IMR-90 (cell line): ENCODE measurements around the gene ATP2B2.

Source experiments
- BHLHE40 ChIP-seq: fragments of 150-350 bp; IDR thresholded peaks from 2 replicates; pipeline ENCODE4 v1.6.1; 2016; ENCODE audit warnings: mild to moderate bottlenecking, low read depth, low read length
- CEBPB ChIP-seq: IDR thresholded peaks from 2 replicates; pipeline ENCODE4 v1.6.1; 2012; ENCODE audit warnings: low read depth, low read length, improper control_type of control experiment
- CHD1 ChIP-seq: IDR thresholded peaks from 2 replicates; pipeline ENCODE4 v1.6.1; 2012; ENCODE audit warnings: low read depth, low read length, improper control_type of control experiment
- FOS ChIP-seq: fragments of 150-350 bp; IDR thresholded peaks from 2 replicates; pipeline ENCODE4 v1.6.1; 2016; ENCODE audit warnings: low read depth, low read length
- MAFK ChIP-seq: IDR thresholded peaks from 2 replicates; pipeline ENCODE4 v1.6.1; 2012; ENCODE audit warnings: low read depth, low read length, improper control_type of control experiment
- MAZ ChIP-seq: IDR thresholded peaks from 2 replicates; pipeline ENCODE4 v1.6.1; 2012; ENCODE audit warnings: low read depth, mild to moderate bottlenecking, low read length, improper control_type of control experiment, moderate library complexity, borderline replicate concordance
- MXI1 ChIP-seq: IDR thresholded peaks from 2 replicates; pipeline ENCODE4 v1.6.1; 2012; ENCODE audit warnings: low read depth, mild to moderate bottlenecking, low read length, moderate library complexity, borderline replicate concordance
- POLR2A ChIP-seq: IDR thresholded peaks from 2 replicates; pipeline ENCODE4 v1.6.1; 2012; ENCODE audit warnings: mild to moderate bottlenecking, low read depth, low read length
- RAD21 ChIP-seq: IDR thresholded peaks from 2 replicates; pipeline ENCODE4 v1.6.1; 2012; ENCODE audit warnings: low read length, improper control_type of control experiment
- RCOR1 ChIP-seq: IDR thresholded peaks from 2 replicates; pipeline ENCODE4 v1.6.1; 2012; ENCODE audit warnings: mild to moderate bottlenecking, low read length, improper control_type of control experiment; ENCODE audit not compliant: insufficient replicate concordance
- RFX5 ChIP-seq: IDR thresholded peaks from 2 replicates; pipeline ENCODE4 v1.8.0; 2012; ENCODE audit warnings: low read depth, mild to moderate bottlenecking, low read length, moderate library complexity
- TF ChIP-seq, protein P1 (sequence below): conservative IDR thresholded peaks from 2 replicates; pipeline ENCODE4 v1.5.1; 2012; ENCODE audit warnings: mild to moderate bottlenecking, low read depth, low read length, improper control_type of control experiment
- TF ChIP-seq, protein P2 (sequence below): fragments of 150-350 bp; IDR thresholded peaks from 2 replicates; pipeline ENCODE4 v1.6.1; 2017; ENCODE audit warnings: mild to moderate bottlenecking, antibody characterized with exemption, low read length, low read depth

DNA sequence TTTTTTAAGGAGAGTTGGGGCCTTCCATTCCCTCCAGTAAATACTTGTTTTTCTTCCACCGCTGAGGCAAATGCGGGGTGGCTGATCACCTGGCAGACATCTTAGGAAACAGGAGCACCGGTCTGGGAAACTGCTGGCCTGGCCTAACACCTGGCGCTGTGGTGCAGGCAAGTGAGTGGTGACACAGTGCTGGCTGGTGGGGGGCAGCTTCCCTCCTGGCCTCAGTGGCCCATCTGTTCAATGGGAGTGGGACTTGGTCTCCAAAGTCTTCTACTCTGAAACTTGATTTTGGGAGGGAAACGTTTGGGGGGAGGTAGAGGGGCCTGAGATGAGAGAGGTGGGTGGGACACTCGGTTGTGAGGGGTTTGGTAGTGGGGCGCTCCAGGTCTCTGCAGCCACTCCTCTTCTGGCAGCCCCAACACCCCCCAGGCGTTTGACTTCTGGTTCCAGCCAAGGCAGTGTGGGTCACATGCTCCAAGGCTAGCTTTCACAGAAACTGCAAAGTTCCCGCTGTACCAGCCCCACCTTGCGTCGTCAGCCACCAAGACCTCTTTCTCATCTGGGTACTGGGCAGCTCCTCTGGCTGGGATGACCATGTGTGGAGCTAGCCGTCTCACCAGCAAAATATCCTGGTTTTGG is 217.3 kb downstream of the ATP2B2 start:
- TF ChIP-seq, protein P1, sequence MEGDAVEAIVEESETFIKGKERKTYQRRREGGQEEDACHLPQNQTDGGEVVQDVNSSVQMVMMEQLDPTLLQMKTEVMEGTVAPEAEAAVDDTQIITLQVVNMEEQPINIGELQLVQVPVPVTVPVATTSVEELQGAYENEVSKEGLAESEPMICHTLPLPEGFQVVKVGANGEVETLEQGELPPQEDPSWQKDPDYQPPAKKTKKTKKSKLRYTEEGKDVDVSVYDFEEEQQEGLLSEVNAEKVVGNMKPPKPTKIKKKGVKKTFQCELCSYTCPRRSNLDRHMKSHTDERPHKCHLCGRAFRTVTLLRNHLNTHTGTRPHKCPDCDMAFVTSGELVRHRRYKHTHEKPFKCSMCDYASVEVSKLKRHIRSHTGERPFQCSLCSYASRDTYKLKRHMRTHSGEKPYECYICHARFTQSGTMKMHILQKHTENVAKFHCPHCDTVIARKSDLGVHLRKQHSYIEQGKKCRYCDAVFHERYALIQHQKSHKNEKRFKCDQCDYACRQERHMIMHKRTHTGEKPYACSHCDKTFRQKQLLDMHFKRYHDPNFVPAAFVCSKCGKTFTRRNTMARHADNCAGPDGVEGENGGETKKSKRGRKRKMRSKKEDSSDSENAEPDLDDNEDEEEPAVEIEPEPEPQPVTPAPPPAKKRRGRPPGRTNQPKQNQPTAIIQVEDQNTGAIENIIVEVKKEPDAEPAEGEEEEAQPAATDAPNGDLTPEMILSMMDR: no peak
- TF ChIP-seq RCOR1 (no peak), POLR2A (no peak), MAFK (no peak), RFX5 (no peak), MXI1 (no peak), CHD1 (no peak), MAZ (no peak), RAD21 (no peak), FOS (no peak), CEBPB (no peak), BHLHE40 (no peak)
- TF ChIP-seq, protein P2, sequence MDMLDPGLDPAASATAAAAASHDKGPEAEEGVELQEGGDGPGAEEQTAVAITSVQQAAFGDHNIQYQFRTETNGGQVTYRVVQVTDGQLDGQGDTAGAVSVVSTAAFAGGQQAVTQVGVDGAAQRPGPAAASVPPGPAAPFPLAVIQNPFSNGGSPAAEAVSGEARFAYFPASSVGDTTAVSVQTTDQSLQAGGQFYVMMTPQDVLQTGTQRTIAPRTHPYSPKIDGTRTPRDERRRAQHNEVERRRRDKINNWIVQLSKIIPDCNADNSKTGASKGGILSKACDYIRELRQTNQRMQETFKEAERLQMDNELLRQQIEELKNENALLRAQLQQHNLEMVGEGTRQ: no peak
